ENCODE data around the gene SRSF3.

GRCh38 chr6:36616893-36617521 is 22.8 kb downstream of the SRSF3 start:
- TF ChIP-seq KLF10 (tag by site-specific recombination; IDR thresholded peaks at IDR 0.05), result no peak
- no peak for TF ChIP-seq REST (tag by site-specific recombination; IDR thresholded peaks at IDR 0.05)
- TF ChIP-seq ZEB2 (tag by site-specific recombination; IDR thresholded peaks at IDR 0.05), result no peak
- no peak for TF ChIP-seq ZNF837 (tag by site-specific recombination; IDR thresholded peaks at IDR 0.05)
- TF ChIP-seq ZNF174 (tag by site-specific recombination; IDR thresholded peaks at IDR 0.05), result no peak
- TF ChIP-seq ELK4 (IDR thresholded peaks at IDR 0.05; ENCODE audit: borderline replicate concordance, low read depth, low read length), result no peak
- TF ChIP-seq CTCF (tag by site-specific recombination; IDR thresholded peaks at IDR 0.05), result no peak
- no peak for TF ChIP-seq ZNF362 (tag by site-specific recombination; IDR thresholded peaks at IDR 0.05)
- TF ChIP-seq KLF9 (tag by site-specific recombination; IDR thresholded peaks at IDR 0.05; ENCODE audit: low read depth), result no peak
- TF ChIP-seq SP2 (tag by site-specific recombination; IDR thresholded peaks at IDR 0.05), result no peak
- TF ChIP-seq ZNF214 (tag by site-specific recombination; IDR thresholded peaks at IDR 0.05; ENCODE audit: borderline replicate concordance), result no peak
- no peak for TF ChIP-seq ZNF624 (tag by site-specific recombination; IDR thresholded peaks at IDR 0.05)
- TF ChIP-seq SALL2 (tag by site-specific recombination; IDR thresholded peaks at IDR 0.05; ENCODE audit: borderline replicate concordance), result no peak
